Fibroblast of the conjunctiva (primary cell): ENCODE data around the gene SEM1.
"Not testable (repeated sequence)": the region's sequence is repeated elsewhere in the genome, so short reads cannot be mapped to it uniquely, and the experiment has no call there.

Source experiments
- DNase-seq: peaks from one replicate; pipeline ENCODE4 v3.0.0-alpha.2; 2010; ENCODE audit warnings: low read depth

SEM1 gene

DNA sequence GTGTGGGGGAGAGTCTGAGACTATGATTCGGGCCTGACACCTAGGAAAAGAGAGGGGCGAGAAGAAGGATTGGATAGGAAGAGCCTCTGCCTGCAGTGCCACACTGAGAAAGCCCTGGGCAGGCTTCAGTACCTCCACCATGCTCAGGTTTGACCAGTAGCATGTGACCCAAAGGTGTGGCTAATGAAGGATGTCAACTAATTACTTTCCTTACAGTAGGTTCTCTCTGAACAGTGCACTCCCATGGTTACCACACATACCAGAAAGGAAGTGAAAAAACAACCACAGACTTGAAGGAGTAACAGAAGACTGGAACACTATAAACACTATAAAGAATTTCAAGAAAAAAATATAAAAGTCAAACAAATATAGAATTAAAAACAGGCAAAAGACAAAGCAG, 46.2 kb downstream of the SEM1 start:
- no peak for DNase-seq

DNA sequence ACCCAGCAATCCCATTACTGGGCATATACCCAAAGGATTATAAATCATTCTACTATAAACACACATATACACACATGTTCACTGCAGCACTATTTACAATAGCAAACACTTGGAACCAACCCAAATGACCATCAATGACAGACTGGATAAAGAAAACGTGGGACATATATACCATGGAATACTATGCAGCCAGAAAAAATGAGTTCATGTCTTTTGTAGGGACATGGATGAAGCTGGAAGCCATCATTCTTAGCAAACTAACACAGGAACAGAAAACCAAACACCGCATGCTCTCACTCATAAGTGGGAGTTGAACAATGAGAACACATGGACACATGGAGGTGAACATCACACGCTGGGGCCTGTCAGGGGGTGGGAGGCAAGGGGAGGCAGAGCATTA, 47.5 kb downstream of the SEM1 start:
- DNase-seq, result not testable (repeated sequence)

DNA sequence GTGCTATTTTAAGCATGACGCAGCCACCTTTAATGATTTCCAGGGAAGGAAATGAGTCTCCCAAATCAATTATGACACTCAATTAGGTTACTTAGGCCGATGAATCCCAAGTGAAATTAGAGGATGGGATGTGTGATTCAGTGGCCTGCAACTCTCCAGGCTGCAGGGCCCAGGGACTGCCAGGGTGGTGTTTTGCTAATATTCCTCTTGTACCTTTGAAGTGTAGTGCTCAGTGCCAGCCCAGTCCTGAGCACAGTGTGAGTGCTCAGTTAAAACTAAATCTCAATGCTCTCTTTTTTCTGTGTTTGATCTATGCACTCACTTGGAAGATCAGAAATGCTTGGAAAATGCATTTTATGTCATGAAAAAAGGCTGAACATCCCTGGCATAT, 51.6 kb downstream of the SEM1 start:
- no peak for DNase-seq

DNA sequence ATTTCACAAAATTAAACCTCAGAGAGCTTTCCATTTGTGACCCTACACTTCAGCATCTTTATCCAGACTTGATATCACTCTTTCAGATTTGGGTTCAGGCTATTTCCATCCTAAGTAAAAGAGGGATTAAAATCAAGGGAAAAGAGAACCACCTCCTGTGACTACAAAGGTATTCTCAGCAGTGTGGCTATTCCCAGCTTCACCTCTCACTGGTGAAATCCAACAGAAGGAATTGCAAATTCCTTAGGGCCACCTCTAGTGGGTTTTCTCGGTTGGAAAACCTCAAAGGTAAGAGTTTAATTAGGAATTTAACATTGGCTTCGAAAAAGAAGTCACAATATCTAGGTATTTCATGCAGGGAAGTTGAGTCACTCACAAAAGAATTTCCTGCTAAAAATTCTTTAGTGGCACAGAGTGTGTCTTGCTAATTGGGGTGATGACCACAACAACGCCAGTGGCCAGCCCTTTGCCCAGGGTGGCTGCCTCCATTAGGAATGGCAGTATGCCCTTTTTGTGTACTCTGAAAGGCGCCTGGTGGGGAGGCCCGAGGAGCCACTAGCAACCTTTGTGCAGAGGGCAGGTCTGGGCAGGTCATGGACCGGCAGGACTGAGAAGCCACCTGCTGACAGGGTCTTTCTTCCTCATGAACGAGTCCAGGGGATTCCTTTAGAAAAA, 52.2 kb downstream of the SEM1 start:
- no peak for DNase-seq

DNA sequence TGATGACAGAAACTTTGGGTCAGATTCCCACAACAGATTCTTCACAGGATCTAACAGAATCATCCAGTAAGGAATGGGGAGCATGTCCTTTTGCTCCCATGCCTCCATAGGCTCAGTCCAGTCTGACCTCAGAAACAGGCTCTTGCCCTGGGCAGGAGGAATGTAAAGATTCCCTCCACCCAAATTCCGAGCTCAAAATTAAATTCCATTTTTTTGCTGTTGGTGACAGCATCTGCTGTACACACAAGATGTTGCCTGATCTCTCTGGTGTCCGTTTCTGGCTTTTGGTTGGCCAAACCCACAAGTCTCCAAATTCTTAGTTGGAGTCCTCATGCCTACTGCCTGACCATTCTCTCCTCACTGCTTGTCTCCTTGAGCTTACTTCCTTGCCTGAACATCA, 53.7 kb downstream of the SEM1 start:
- DNase-seq, result no peak

- no peak for DNase-seq
These were observed 54.9 kb downstream of the SEM1 start for GRCh38 chr7:96654630-96655188.

GRCh38 chr7:96649981-96650380, 59.7 kb downstream of the SEM1 start:
- no peak for DNase-seq

DNA sequence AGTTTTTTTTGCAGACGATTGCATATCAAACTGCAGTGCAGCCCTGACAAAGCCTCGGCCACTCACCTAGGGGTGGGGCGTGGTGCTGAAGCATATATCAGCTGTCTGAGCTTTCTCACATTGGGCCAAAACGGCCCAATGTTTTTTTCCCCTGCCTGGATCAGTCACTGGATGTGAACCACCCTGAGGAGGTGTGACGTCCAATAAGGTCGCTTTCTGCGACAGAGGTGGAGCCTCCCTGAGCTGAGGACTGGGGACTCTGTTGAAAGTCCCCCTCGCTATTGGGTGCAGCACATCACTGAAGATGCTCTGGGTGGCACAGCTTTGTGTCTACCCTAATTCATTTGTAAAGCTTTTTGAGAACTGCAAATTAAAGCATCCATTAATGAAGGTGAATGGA, 60.9 kb downstream of the SEM1 start:
- DNase-seq, result no peak

GRCh38 chr7:96647733-96648132, 61.9 kb downstream of the SEM1 start:
- no peak for DNase-seq

DNA sequence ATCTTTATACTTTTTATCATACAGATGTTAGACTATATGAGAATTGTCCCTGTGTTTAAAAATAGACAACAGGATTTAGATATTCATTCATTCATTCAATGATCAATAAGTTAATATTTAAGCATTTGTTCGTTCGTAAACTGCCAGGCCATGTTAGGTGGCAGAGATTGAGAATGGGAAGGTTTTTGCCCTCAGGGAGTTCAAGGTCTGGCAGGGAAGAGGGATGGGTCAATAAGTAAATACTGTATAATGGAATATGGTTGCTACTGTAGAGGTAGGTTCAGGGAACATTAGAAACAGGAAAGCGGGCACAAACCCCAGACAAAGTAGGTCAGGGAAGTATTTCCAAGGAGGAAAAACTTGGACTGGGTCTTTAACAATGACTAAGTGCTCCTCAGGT, 64.6 kb downstream of the SEM1 start:
- DNase-seq, result no peak

GRCh38 chr7:96643436-96643835, 66.2 kb downstream of the SEM1 start:
- not testable (repeated sequence) for DNase-seq

GRCh38 chr7:96640054-96640453, 69.6 kb downstream of the SEM1 start:
- DNase-seq, result no peak
